LNCAP (cell line): Measurements from ENCODE around the gene MARCHF3.

ENCODE experiments used
- TF ChIP-seq, protein P1 (sequence below): fragments of 450-650 bp; IDR thresholded peaks from 2 replicates; pipeline ENCODE4 v1.5.1; 2017; ENCODE audit warnings: mild to moderate bottlenecking

The MARCHF3 gene

GRCh38 chr5:126949475-126949874, 80.9 kb downstream of the MARCHF3 start:
- TF ChIP-seq, protein P1, sequence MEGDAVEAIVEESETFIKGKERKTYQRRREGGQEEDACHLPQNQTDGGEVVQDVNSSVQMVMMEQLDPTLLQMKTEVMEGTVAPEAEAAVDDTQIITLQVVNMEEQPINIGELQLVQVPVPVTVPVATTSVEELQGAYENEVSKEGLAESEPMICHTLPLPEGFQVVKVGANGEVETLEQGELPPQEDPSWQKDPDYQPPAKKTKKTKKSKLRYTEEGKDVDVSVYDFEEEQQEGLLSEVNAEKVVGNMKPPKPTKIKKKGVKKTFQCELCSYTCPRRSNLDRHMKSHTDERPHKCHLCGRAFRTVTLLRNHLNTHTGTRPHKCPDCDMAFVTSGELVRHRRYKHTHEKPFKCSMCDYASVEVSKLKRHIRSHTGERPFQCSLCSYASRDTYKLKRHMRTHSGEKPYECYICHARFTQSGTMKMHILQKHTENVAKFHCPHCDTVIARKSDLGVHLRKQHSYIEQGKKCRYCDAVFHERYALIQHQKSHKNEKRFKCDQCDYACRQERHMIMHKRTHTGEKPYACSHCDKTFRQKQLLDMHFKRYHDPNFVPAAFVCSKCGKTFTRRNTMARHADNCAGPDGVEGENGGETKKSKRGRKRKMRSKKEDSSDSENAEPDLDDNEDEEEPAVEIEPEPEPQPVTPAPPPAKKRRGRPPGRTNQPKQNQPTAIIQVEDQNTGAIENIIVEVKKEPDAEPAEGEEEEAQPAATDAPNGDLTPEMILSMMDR = no peak

DNA sequence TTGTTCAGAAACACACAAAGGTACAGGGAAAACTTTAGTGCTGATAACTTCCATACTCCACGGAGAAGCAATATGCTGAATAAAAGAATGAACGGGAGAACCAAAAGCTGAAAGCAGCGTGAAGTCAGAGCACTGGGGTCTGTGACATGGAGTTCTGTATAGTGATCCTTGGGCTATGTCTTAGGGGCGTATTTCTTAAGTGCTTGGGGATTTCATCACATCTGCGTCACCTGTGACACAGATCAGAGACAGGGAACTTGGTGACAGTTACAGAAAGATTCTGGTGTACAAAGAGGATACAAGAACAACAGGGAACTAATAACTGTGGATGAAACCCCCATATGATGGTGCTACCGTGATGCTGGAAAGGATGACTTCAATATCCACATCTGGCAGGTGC, 81.9 kb downstream of the MARCHF3 start:
- TF ChIP-seq, protein P1 = no peak

GRCh38 chr5:126948011-126948355, 82.4 kb downstream of the MARCHF3 start:
- TF ChIP-seq, protein P1 = no peak

- TF ChIP-seq, protein P1 = no peak
Observed at GRCh38 chr5:126947146-126948010, 83.0 kb downstream of the MARCHF3 start.

GRCh38 chr5:126941403-126941802, 89.0 kb downstream of the MARCHF3 start:
- TF ChIP-seq, protein P1 = no peak

GRCh38 chr5:126939887-126940286, 90.5 kb downstream of the MARCHF3 start:
- TF ChIP-seq, protein P1 = no peak

- TF ChIP-seq, protein P1 = no peak
Observed at GRCh38 chr5:126938466-126938865, 91.9 kb downstream of the MARCHF3 start.
